Tongue (tissue), 1 donor: Measurements from ENCODE around the gene VWA2. TPM values are rescaled to one million over a fixed set of nuclear protein-coding genes. Genes with fewer than 3 reads are reported as not detected.

Experiments
- total RNA-seq: library from RNA; depleted of rRNA; stranded (reverse); fragments of >200 nt; gene quantifications from one replicate; pipeline ENCODE4 v1.2.3, GENCODE V29; 2014

The VWA2 gene
- total RNA-seq, 1 donor from 2014 or later, result 7.3 TPM

Other genes with a start within 250 kb of the VWA2 start
- gene ADRB1, start 195.4 kb upstream of the VWA2 start, total RNA-seq, result 0.10 TPM
- 41.2 TPM for gene CCDC186, start 65.1 kb upstream of the VWA2 start, total RNA-seq
- 1.6 TPM for gene TDRD1, start 59.9 kb upstream of the VWA2 start, total RNA-seq
- 55.0 TPM for gene AFAP1L2, start 165.2 kb downstream of the VWA2 start, total RNA-seq